DOHH2 (cell line): ENCODE measurements around the gene C2orf69.

ENCODE experiments used
- H3F3A ChIP-seq: fragments of 200-600 bp; sonication (generic), shearing (Covaris generic); 2 replicates; pipeline ENCODE4 v1.6.0; 2016; ENCODE audit warnings: antibody characterized with exemption, mild to moderate bottlenecking; ENCODE audit not compliant: control insufficient read depth, insufficient read depth
- H3K27ac ChIP-seq: fragments of 200-600 bp; sonication (generic); 2 replicates; pipeline ENCODE4 v1.5.1; 2014; ENCODE audit warnings: low read depth, mild to moderate bottlenecking, low read length, moderate library complexity
- H3K27me3 ChIP-seq: fragments of 200-600 bp; sonication (generic); 2 replicates; pipeline ENCODE4 v1.6.1; 2014; ENCODE audit warnings: mild to moderate bottlenecking, low read length, mixed read lengths; ENCODE audit not compliant: control insufficient read depth
- H3K36me3 ChIP-seq: fragments of 200-600 bp; sonication (generic); 2 replicates; pipeline ENCODE4 v1.6.1; 2014; ENCODE audit warnings: mild to moderate bottlenecking, low read length, moderate library complexity, mixed read lengths; ENCODE audit not compliant: control insufficient read depth
- H3K4me1 ChIP-seq: fragments of 200-600 bp; sonication (generic); 2 replicates; pipeline ENCODE4 v1.6.1; 2014; ENCODE audit warnings: mild to moderate bottlenecking, low read length, mixed read lengths; ENCODE audit not compliant: control insufficient read depth
- H3K4me2 ChIP-seq: fragments of 200-600 bp; sonication (generic); 2 replicates; pipeline ENCODE4 v1.6.0; 2014; ENCODE audit warnings: mild to moderate bottlenecking, low read length, moderate library complexity
- H3K4me3 ChIP-seq: fragments of 200-600 bp; sonication (generic); 2 replicates; pipeline ENCODE4 v1.5.1; 2014; ENCODE audit warnings: mild to moderate bottlenecking, low read length, mixed read lengths
- H3K79me2 ChIP-seq: fragments of 200-600 bp; sonication (generic); 2 replicates; pipeline ENCODE4 v1.6.1; 2014; ENCODE audit warnings: mild to moderate bottlenecking, low read length, mixed read lengths; ENCODE audit not compliant: control insufficient read depth
- H3K9me2 ChIP-seq: fragments of 200-600 bp; sonication (generic); replicated peaks from 2 replicates; pipeline ENCODE4 v1.6.1; 2014; ENCODE audit warnings: mild to moderate bottlenecking, low read length, mixed read lengths; ENCODE audit not compliant: control insufficient read depth
- H3K9me3 ChIP-seq: fragments of 200-600 bp; sonication (generic); 2 replicates; pipeline ENCODE4 v1.6.1; 2014; ENCODE audit warnings: antibody characterized with exemption, low read length, mixed read lengths; ENCODE audit not compliant: control insufficient read depth, insufficient read depth
- H4K20me1 ChIP-seq: fragments of 200-600 bp; sonication (generic); 2 replicates; pipeline ENCODE4 v1.6.0; 2014; ENCODE audit warnings: low read depth, mild to moderate bottlenecking, antibody characterized with exemption, low read length, moderate library complexity; ENCODE audit not compliant: control insufficient read depth, insufficient read depth
- CTCF ChIP-seq: fragments of 200-600 bp; sonication (generic); IDR thresholded peaks from one replicate; pipeline ENCODE4 v1.5.1; 2014; ENCODE audit warnings: antibody characterized with exemption, mild to moderate bottlenecking, low read depth, low read length; ENCODE audit not compliant: poor library complexity, severe bottlenecking
- EZH2phosphoT487 ChIP-seq: fragments of 200-600 bp; sonication (generic); IDR thresholded peaks from 2 replicates; pipeline ENCODE4 v1.6.1; 2017; ENCODE audit warnings: borderline replicate concordance, mild to moderate bottlenecking, antibody characterized with exemption, low read length, moderate library complexity, mixed read lengths

The C2orf69 gene

GRCh38 chr2:199870581-199870980 lies 40.5 kb upstream of the C2orf69 start:
- no peak overlapping the region for H3K27ac ChIP-seq
- TF ChIP-seq CTCF, result no peak
- no peak for TF ChIP-seq EZH2phosphoT487

DNA sequence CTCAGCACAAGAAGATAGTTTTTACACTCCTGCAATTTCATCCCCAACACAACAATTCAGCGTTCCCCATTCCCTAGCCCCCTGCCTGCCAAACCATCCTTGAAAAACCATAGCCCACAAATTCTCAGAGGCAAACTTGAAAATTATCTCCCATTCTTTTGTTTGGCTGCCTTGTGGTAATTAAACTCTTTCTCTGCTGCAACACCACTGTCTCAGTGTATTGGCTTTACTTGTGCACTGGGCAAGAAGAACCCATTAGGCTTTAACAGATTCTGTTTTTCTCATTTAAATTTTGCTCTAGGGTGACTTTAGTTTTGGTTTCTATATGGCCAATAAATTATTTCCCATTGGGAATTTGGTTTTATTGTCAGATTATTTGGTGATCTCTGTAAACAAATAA lies 36.9 kb upstream of the C2orf69 start:
- Histone ChIP-seq H3K4me3 (no peak overlapping the region), H3K4me2 (no peak overlapping the region), H3K36me3 (no peaks in the 10 kb centered on the region), H3K9me3 (peaks cover 5% of the 10 kb centered on the region; the same call in 1 of the 2 replicates), H3F3A (no peaks in the 10 kb centered on the region), H4K20me1 (no peaks in the 10 kb centered on the region), H3K4me1 (no peaks in the 10 kb centered on the region), H3K79me2 (no peaks in the 10 kb centered on the region), H3K27ac (no peak overlapping the region), H3K27me3 (no peaks in the 10 kb centered on the region), H3K9me2 (no peaks in the 10 kb centered on the region)
- TF ChIP-seq EZH2phosphoT487, result no peak
- TF ChIP-seq CTCF, result no peak

More at GRCh38 chr2:199870581-199870980, 40.5 kb upstream of the C2orf69 start:
- Histone ChIP-seq H3K4me2 (no peak overlapping the region), H4K20me1 (no peaks in the 10 kb centered on the region), H3K9me3 (peaks cover 5% of the 10 kb centered on the region; the same call in 1 of the 2 replicates), H3K79me2 (no peaks in the 10 kb centered on the region), H3K36me3 (no peaks in the 10 kb centered on the region), H3F3A (no peaks in the 10 kb centered on the region), H3K4me3 (no peak overlapping the region), H3K9me2 (no peaks in the 10 kb centered on the region), H3K4me1 (no peaks in the 10 kb centered on the region), H3K27me3 (no peaks in the 10 kb centered on the region)

DNA sequence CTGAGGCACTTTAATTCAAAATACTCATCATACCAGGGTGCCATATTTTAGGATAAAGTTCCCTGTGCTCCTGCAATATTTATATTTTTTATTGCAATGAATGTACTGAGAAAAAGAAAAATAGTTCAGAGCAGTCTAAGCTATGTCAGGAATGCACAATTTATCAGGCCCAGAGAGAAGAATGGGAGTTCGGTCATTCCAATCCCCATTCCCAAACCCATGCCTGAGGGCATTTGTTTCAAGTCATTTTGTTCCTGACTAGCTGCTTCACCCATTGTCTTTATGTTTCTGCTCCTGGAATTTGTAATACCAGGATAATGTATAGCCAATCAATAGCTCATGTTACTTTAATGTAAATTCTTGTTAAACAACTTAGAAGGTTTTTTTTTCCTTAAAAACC lies 35.7 kb upstream of the C2orf69 start:
- Histone ChIP-seq H3F3A (no peaks in the 10 kb centered on the region), H3K27ac (no peak overlapping the region), H3K4me3 (no peak overlapping the region), H4K20me1 (no peaks in the 10 kb centered on the region), H3K9me2 (no peaks in the 10 kb centered on the region), H3K4me2 (no peak overlapping the region), H3K27me3 (no peaks in the 10 kb centered on the region), H3K36me3 (no peaks in the 10 kb centered on the region), H3K79me2 (no peaks in the 10 kb centered on the region), H3K9me3 (peaks cover 5% of the 10 kb centered on the region; the same call in 1 of the 2 replicates), H3K4me1 (no peaks in the 10 kb centered on the region)
- TF ChIP-seq EZH2phosphoT487 (no peak), CTCF (no peak)
